GM21619 (cell line): ENCODE measurements around the gene ASPDH.

Experiments used
- ATAC-seq: cut with Tn5 transposase; IDR thresholded peaks from one replicate; pipeline ENCODE4 v1.9.1; 2021; ENCODE audit not compliant: unreplicated experiment

The ASPDH gene

GRCh38 chr19:50513746-50514345 is at the start of gene ASPDH:
Gene ASPDH (minus strand): TSS chr19:50513913. CDS start chr19:50513823, 90 bp downstream.
- ATAC-seq, result no peak

GRCh38 chr19:50562996-50563395 is 49.3 kb upstream of the ASPDH start:
- ATAC-seq, result no peak

GRCh38 chr19:50562329-50562728 is 48.6 kb upstream of the ASPDH start:
- no peak for ATAC-seq

- no peak for ATAC-seq
Observed at GRCh38 chr19:50559636-50560035, 45.9 kb upstream of the ASPDH start.

GRCh38 chr19:50558449-50558848 is 44.7 kb upstream of the ASPDH start:
- ATAC-seq, result no peak

GRCh38 chr19:50558039-50558438 is 44.3 kb upstream of the ASPDH start:
- no peak for ATAC-seq

GRCh38 chr19:50557009-50557613 is 43.4 kb upstream of the ASPDH start:
- no peak for ATAC-seq

- ATAC-seq, result no peak
Observed at GRCh38 chr19:50556282-50557008, 42.7 kb upstream of the ASPDH start.

GRCh38 chr19:50555450-50556281 is 42.0 kb upstream of the ASPDH start:
- no peak for ATAC-seq

- ATAC-seq, result no peak
Observed at GRCh38 chr19:50555033-50555432, 41.3 kb upstream of the ASPDH start.

GRCh38 chr19:50554212-50554611 is 40.5 kb upstream of the ASPDH start:
- ATAC-seq, result no peak

GRCh38 chr19:50553134-50553703 is 39.5 kb upstream of the ASPDH start:
- ATAC-seq, result no peak

- no peak for ATAC-seq
Observed at GRCh38 chr19:50552540-50552939, 38.8 kb upstream of the ASPDH start.

- ATAC-seq, result no peak
Observed at GRCh38 chr19:50551715-50552187, 38.0 kb upstream of the ASPDH start.

GRCh38 chr19:50551034-50551714 is 37.5 kb upstream of the ASPDH start:
- ATAC-seq, result no peak

- ATAC-seq, result no peak
Observed at GRCh38 chr19:50550594-50550966, 36.9 kb upstream of the ASPDH start.

- ATAC-seq, result no peak
Observed at GRCh38 chr19:50549927-50550593, 36.3 kb upstream of the ASPDH start.

- ATAC-seq, result no peak
Observed at GRCh38 chr19:50549059-50549926, 35.6 kb upstream of the ASPDH start.
